HL-60/S4 treated with phorbol 12-myristate 13-acetate at 8.2 ng/mL for 4 days and 3 days (cell line): ENCODE data around the gene NECTIN1.

ENCODE experiments used
- in situ Hi-C: fragments of 300-500 bp; cut with MboI; formaldehyde crosslinking; loops from 2 replicates; pipeline ENCODE4 v1.15.0; 2022; ENCODE audit warnings: low sequenced_read_pairs

The NECTIN1 gene

DNA sequence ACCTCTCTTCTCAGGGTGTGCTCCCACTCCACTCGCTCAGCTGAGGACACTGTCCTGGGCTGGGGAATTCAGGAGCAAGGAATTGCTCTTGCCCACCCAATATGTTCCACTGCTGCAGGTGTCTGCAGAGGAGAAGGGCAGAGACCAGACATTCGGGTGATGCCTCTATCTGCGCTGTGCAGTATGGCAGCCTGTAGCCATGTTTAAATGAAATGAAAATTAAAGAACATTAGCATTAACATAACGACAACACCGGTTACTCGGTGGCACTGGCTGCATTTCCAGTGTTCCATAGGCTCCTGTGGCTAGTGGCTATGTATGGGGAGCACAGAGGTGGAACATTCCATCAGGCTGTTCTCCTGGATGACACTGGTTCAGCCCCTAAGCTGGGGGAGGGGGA is 104.4 kb downstream of the NECTIN1 start:
- in situ Hi-C loops = no loop called here

GRCh38 chr11:119624102-119624615 is 104.8 kb downstream of the NECTIN1 start:
- in situ Hi-C loops = no loop called here

- in situ Hi-C loops = no loop called here
These were observed 105.3 kb downstream of the NECTIN1 start for GRCh38 chr11:119623682-119624081.

GRCh38 chr11:119622454-119623143 is 106.4 kb downstream of the NECTIN1 start:
- in situ Hi-C loops = no loop called here

- in situ Hi-C loops = no loop called here
These were observed 109.3 kb downstream of the NECTIN1 start for GRCh38 chr11:119619665-119620064.

DNA sequence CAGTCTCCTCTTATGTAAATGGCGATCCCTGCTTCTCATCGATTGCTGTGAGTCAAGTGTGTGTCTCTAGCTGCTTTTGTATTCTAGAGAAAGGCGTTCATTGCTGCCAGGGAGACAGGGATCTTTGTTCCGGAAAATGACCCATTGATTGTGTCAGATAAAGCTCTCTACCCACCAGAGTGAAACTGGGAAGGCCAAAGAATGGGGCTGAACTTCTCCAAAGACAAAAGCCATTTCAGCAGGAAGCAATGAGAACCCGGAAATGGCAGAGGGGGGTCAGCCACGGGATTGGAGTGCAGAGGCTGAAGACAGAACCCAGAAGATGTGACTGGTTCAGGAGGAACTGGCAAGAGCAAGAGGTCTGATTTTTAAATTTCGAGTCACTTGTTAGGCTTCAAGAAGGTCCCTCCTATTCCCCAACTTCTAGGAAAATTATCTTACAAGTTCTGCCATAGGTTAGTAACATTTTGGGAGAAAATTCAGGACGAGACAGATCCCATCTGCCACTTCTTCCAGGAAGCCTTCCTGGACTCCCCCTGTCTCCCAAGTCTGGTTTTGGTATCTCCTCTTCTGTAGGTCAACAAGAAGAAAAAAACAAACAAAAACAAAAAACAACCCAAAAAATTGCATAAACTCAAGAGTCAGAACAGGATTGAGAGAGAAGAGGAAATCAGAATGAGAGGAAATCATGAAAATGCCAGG is 110.6 kb downstream of the NECTIN1 start:
- in situ Hi-C loops = no loop called here

- in situ Hi-C loops = no loop called here
These were observed 111.7 kb downstream of the NECTIN1 start for GRCh38 chr11:119617340-119617713.

- in situ Hi-C loops = no loop called here
These were observed 112.2 kb downstream of the NECTIN1 start for GRCh38 chr11:119616586-119617339.

GRCh38 chr11:119615882-119616196 is 113.2 kb downstream of the NECTIN1 start:
- in situ Hi-C loops = no loop called here

GRCh38 chr11:119615003-119615881 is 113.8 kb downstream of the NECTIN1 start:
- in situ Hi-C loops = no loop called here

GRCh38 chr11:119614222-119615002 is 114.6 kb downstream of the NECTIN1 start:
- in situ Hi-C loops = no loop called here

DNA sequence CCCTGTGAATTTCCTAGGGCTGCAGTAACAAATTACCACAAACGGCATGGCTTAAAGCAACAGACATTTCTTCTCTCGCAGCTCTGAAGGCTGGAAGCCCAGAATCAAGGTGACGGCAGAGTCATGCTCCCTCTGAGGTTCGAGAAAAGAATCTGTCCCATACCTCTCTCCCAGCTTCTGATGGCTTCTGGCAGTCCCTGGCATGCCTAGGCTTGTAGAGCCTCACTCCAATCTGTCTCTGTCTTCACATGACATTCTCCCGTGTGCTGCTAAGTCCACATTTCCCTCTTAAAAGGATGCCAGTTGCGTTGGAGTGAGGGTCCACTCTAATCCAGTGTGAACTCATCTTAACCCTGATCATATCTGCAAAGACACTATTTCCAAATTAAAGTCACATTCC is 116.2 kb downstream of the NECTIN1 start:
- in situ Hi-C loops = no loop called here

GRCh38 chr11:119610836-119611426 is 118.1 kb downstream of the NECTIN1 start:
- in situ Hi-C loops = no loop called here

- in situ Hi-C loops = no loop called here
These were observed 120.2 kb downstream of the NECTIN1 start for GRCh38 chr11:119608781-119609180.

DNA sequence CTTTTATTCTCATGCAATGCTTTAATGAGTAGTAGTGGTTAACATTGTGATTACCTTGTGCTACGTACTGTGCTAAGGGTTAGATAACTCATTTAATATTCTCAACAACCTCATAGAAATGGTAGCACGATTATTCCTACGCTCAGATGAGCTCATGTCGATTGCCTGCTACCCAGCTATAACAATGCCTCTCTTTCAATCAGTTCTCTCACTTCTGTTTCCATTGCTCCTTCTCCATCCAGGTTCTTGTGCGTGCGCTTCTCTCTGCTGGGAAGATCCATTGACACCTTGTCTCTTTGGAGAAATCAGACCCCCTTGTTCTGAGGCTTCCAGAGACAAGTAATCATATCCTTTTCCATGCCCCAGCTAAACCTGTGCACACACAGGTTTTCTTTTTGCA is 120.8 kb downstream of the NECTIN1 start:
- in situ Hi-C loops = no loop called here

- in situ Hi-C loops = no loop called here
These were observed 121.3 kb downstream of the NECTIN1 start for GRCh38 chr11:119607726-119608125.

GRCh38 chr11:119605137-119605665 is 123.8 kb downstream of the NECTIN1 start:
- in situ Hi-C loops = no loop called here

DNA sequence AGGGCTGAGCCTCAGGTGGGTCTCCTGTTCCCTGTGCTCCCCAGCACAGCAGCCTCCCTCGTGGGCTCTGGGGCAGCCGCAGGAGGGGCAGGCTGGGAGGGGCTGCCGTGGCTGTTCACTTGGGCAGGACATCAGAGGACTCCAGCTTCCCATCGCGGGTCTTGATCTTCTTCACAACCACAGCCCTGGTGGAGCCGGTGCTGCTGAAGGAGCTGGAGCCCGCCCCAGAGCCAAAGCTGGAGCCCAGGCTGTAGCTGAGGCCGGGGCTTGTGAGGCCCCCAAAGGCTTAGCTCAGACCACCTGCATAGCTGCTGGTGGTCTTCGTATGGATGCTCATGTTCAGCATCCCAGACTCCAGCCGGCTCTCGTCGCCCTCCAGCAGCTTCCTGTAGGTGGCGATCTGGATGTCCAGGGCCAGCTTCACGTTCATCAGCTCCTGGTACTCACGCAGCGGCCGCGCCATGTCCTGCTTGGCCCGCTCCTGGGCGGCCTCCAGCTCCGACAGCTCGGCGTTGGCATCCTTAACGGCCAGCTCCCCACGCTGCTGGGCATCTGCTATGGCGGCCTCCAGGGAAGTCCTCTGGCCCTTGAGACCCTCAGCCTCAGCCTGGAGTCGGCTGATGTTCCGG is 126.1 kb downstream of the NECTIN1 start:
- in situ Hi-C loops = no loop called here
